SKM-1 (cell line): Measurements from ENCODE around the gene ESRRA.

Source experiments
- DNase-seq: peaks from one replicate; lab custom pipeline; 2025; ENCODE audit not compliant: unreplicated experiment; lab: John Stamatoyannopoulos, UW

ESRRA gene

GRCh38 chr11:64327375-64327774 lies 22.1 kb downstream of the ESRRA start:
- no peak for DNase-seq

GRCh38 chr11:64327993-64328392 lies 22.7 kb downstream of the ESRRA start:
- DNase-seq: no peak

- no peak for DNase-seq
Observed at GRCh38 chr11:64330888-64331287, 25.6 kb downstream of the ESRRA start.

GRCh38 chr11:64331569-64332371 lies 26.4 kb downstream of the ESRRA start:
- peak; percentile 81 for DNase-seq

- no peak for DNase-seq
Observed at GRCh38 chr11:64333556-64333955, 28.2 kb downstream of the ESRRA start.

GRCh38 chr11:64334764-64335735 lies 29.7 kb downstream of the ESRRA start:
- DNase-seq: peak; percentile 92

- no peak for DNase-seq
Observed at GRCh38 chr11:64337538-64338249, 32.4 kb downstream of the ESRRA start.

GRCh38 chr11:64338716-64339115 lies 33.4 kb downstream of the ESRRA start:
- DNase-seq: no peak

GRCh38 chr11:64339286-64339685 lies 34.0 kb downstream of the ESRRA start:
- no peak for DNase-seq

- DNase-seq: peak; percentile 64
Observed at GRCh38 chr11:64339754-64340408, 34.6 kb downstream of the ESRRA start, which contains the start of gene CCDC88B. Gene CCDC88B, plus strand, starts transcription at chr11:64340204. Its CDS starts 63 bp downstream, at chr11:64340267.

- peak; percentile 58 for DNase-seq
Observed at GRCh38 chr11:64340671-64341335, 35.5 kb downstream of the ESRRA start.

GRCh38 chr11:64341429-64341828 lies 36.1 kb downstream of the ESRRA start:
- no peak for DNase-seq

- peak; percentile 37 for DNase-seq
Observed at GRCh38 chr11:64341851-64342791, 36.8 kb downstream of the ESRRA start.

GRCh38 chr11:64342869-64343745 lies 37.8 kb downstream of the ESRRA start:
- DNase-seq: no peak

- DNase-seq: no peak
Observed at GRCh38 chr11:64343767-64344559, 38.6 kb downstream of the ESRRA start.

GRCh38 chr11:64344787-64345186 lies 39.5 kb downstream of the ESRRA start:
- no peak for DNase-seq

- DNase-seq: peak; percentile 30
Observed at GRCh38 chr11:64347193-64347867, 42.0 kb downstream of the ESRRA start.
